Activated naive CD4-positive, alpha-beta T cell treated with anti-CD3 and anti-CD28 coated beads, Interleukin-2, amount 50 U/mL, for 16 hours (primary cell): Measurements from ENCODE around the gene PPFIA2.
"Not testable (repeated sequence)": the region's sequence is repeated elsewhere in the genome, so short reads cannot be mapped to it uniquely, and the experiment has no call there.

ENCODE experiments used
- DNase-seq: peaks from one replicate; pipeline ENCODE4 v3.0.0-alpha.2; 2020

Gene PPFIA2

GRCh38 chr12:81255456-81255855 lies 503.7 kb downstream of the PPFIA2 start:
- no peak for DNase-seq

- DNase-seq: no peak
Measured at GRCh38 chr12:81253360-81253759, 505.8 kb downstream of the PPFIA2 start.

GRCh38 chr12:81252228-81252627 lies 506.9 kb downstream of the PPFIA2 start:
- DNase-seq: no peak

- no peak for DNase-seq
Measured at GRCh38 chr12:81249976-81250375, 509.2 kb downstream of the PPFIA2 start.

- no peak for DNase-seq
Measured at GRCh38 chr12:81245907-81246570, 513.1 kb downstream of the PPFIA2 start.

GRCh38 chr12:81245458-81245857 lies 513.7 kb downstream of the PPFIA2 start:
- no peak for DNase-seq

- DNase-seq: no peak
Measured at GRCh38 chr12:81231574-81232368, 527.4 kb downstream of the PPFIA2 start.

- DNase-seq: no peak
Measured at GRCh38 chr12:81229759-81230158, 529.4 kb downstream of the PPFIA2 start.

- DNase-seq: no peak
Measured at GRCh38 chr12:81224626-81225025, 534.5 kb downstream of the PPFIA2 start.

- no peak for DNase-seq
Measured at GRCh38 chr12:81222846-81223592, 536.1 kb downstream of the PPFIA2 start.

GRCh38 chr12:81221681-81222080 lies 537.5 kb downstream of the PPFIA2 start:
- no peak for DNase-seq

- no peak for DNase-seq
Measured at GRCh38 chr12:81216739-81217138, 542.4 kb downstream of the PPFIA2 start.

GRCh38 chr12:81212996-81213696 lies 546.0 kb downstream of the PPFIA2 start:
- DNase-seq: no peak

- no peak for DNase-seq
Measured at GRCh38 chr12:81211306-81211705, 547.8 kb downstream of the PPFIA2 start.

- not testable (repeated sequence) for DNase-seq
Measured at GRCh38 chr12:81209772-81210225, 549.4 kb downstream of the PPFIA2 start.

GRCh38 chr12:81209012-81209411 lies 550.1 kb downstream of the PPFIA2 start:
- DNase-seq: no peak

- no peak for DNase-seq
Measured at GRCh38 chr12:81208187-81208911, 550.8 kb downstream of the PPFIA2 start.
